MCF 10A (cell line): Measurements from ENCODE around the gene SLIT3. TPM values are rescaled to one million over a fixed set of nuclear protein-coding genes. Genes with fewer than 3 reads are reported as not detected.

Experiments used
- BruUV-seq: library from RNA; stranded (reverse); fragments of 400-500 nt; replicated peaks from 2 replicates; lab custom pipeline; 2021; lab: Mats Ljungman, UMichigan
- CTCF ChIA-PET: fragments of 300-600 bp; sonication (Branson Sonifier 250); formaldehyde crosslinking; extraction: SDS; loops from one replicate; lab custom pipeline; 2021; ENCODE audit warnings: antibody characterized with exemption, inconsistent platforms; lab: Yijun Ruan, JAX
- POLR2A ChIA-PET: fragments of 300-600, 350-650 bp; sonication (Branson Sonifier 250); formaldehyde crosslinking; extraction: SDS; loops from one replicate; lab custom pipeline; 2020; ENCODE audit warnings: antibody characterized with exemption, inconsistent platforms; lab: Yijun Ruan, JAX
- DNase-seq: peaks from one replicate; pipeline ENCODE4 v3.0.0-alpha.2; 2018; ENCODE audit not compliant: unreplicated experiment
- H3K27ac Mint-ChIP-seq: one replicate; pipeline ENCODE4 v1.8.0; 2022; ENCODE audit warnings: mild to moderate bottlenecking, low read depth, mixed read lengths; ENCODE audit not compliant: unreplicated experiment
- H3K27me3 Mint-ChIP-seq: one replicate; pipeline ENCODE4 v1.8.0; 2022; ENCODE audit warnings: mixed read lengths; ENCODE audit not compliant: insufficient read depth, unreplicated experiment
- H3K36me3 Mint-ChIP-seq: one replicate; pipeline ENCODE4 v1.8.0; 2022; ENCODE audit warnings: mild to moderate bottlenecking, moderate library complexity, mixed read lengths; ENCODE audit not compliant: insufficient read depth, unreplicated experiment
- H3K4me1 Mint-ChIP-seq: one replicate; pipeline ENCODE4 v1.8.0; 2022; ENCODE audit warnings: mixed read lengths; ENCODE audit not compliant: insufficient read depth, unreplicated experiment
- H3K4me3 Mint-ChIP-seq: one replicate; pipeline ENCODE4 v1.8.0; 2022; ENCODE audit warnings: mild to moderate bottlenecking, moderate library complexity, mixed read lengths; ENCODE audit not compliant: unreplicated experiment
- H3K9me3 Mint-ChIP-seq: one replicate; pipeline ENCODE4 v1.8.0; 2022; ENCODE audit warnings: mixed read lengths; ENCODE audit not compliant: unreplicated experiment
- CTCF ChIP-seq: fragments of 200-600 bp; IDR thresholded peaks from one replicate; pipeline ENCODE4 v1.8.0; 2022; ENCODE audit warnings: antibody characterized with exemption, mild to moderate bottlenecking; ENCODE audit not compliant: unreplicated experiment
- intact Hi-C: fragments of 100-400 bp; cut with micrococcal nuclease; formaldehyde crosslinking; loops from 2 replicates; pipeline ENCODE4 v1.14.1; 2022
- total RNA-seq: library from RNA; stranded (reverse); gene quantifications from 2 replicates; pipeline ENCODE4 v1.2.3, GENCODE V29; 2022

The SLIT3 gene
- total RNA-seq, 1 experiment from 2014 or later, result 0.89 TPM

GRCh38 chr5:169173372-169173771 lies 127.6 kb downstream of the SLIT3 start:
- ChIA-PET POLR2A (no interaction called here), CTCF (interaction anchor here (0.5 to 2.4 kb wide), 5 partner anchors 12 to 1094 kb away, joined by 3 to 7 read pairs (median 3); no protein-coding TSS in a partner anchor)
- peaks cover 6% of the 10 kb centered on the region for H3K36me3 Mint-ChIP-seq
- no peaks in the 10 kb centered on the region for H3K4me1 Mint-ChIP-seq
- DNase-seq, result no peak
- no peak for TF ChIP-seq CTCF
- H3K9me3 Mint-ChIP-seq, result peaks cover 45% of the 10 kb centered on the region
- intact Hi-C loops, result no loop called here
- no TSS peak for BruUV-seq
- no peaks in the 10 kb centered on the region for H3K27me3 Mint-ChIP-seq
- no peak overlapping the region for H3K4me3 Mint-ChIP-seq
- H3K27ac Mint-ChIP-seq, result no peak overlapping the region

GRCh38 chr5:169171515-169171914 lies 129.4 kb downstream of the SLIT3 start:
- ChIA-PET CTCF (interaction anchor here (0.6 kb wide), 1 partner anchor 267 kb away, joined by 3 read pairs; no protein-coding TSS in a partner anchor), POLR2A (no interaction called here)
- peaks cover 53% of the 10 kb centered on the region for H3K9me3 Mint-ChIP-seq
- H3K4me3 Mint-ChIP-seq, result no peak overlapping the region
- TF ChIP-seq CTCF, result no peak
- no peak for DNase-seq
- H3K27ac Mint-ChIP-seq, result no peak overlapping the region
- BruUV-seq, result no TSS peak
- no peaks in the 10 kb centered on the region for H3K27me3 Mint-ChIP-seq
- no peaks in the 10 kb centered on the region for H3K4me1 Mint-ChIP-seq
- intact Hi-C loops, result no loop called here
- peaks cover 6% of the 10 kb centered on the region for H3K36me3 Mint-ChIP-seq

- H3K4me3 Mint-ChIP-seq, result no peak overlapping the region
- no peak for TF ChIP-seq CTCF
- H3K4me1 Mint-ChIP-seq, result no peaks in the 10 kb centered on the region
- no TSS peak for BruUV-seq
- ChIA-PET POLR2A (no interaction called here), CTCF (interaction anchor here (0.6 kb wide), 1 partner anchor 286 kb away, joined by 3 read pairs; no protein-coding TSS in a partner anchor)
- H3K36me3 Mint-ChIP-seq, result peaks cover 6% of the 10 kb centered on the region
- H3K9me3 Mint-ChIP-seq, result peaks cover 51% of the 10 kb centered on the region
- DNase-seq, result no peak
- no peaks in the 10 kb centered on the region for H3K27me3 Mint-ChIP-seq
- intact Hi-C loops, result no loop called here
- H3K27ac Mint-ChIP-seq, result no peak overlapping the region
These were observed 131.2 kb downstream of the SLIT3 start for GRCh38 chr5:169169783-169170182.

- no peak for DNase-seq
- no peaks in the 10 kb centered on the region for H3K4me1 Mint-ChIP-seq
- BruUV-seq, result no TSS peak
- no peak for TF ChIP-seq CTCF
- ChIA-PET POLR2A (no interaction called here), CTCF (interaction anchor here (0.8 to 1.0 kb wide), 2 partner anchors 10 to 44 kb away, joined by 3 to 4 read pairs; no protein-coding TSS in a partner anchor)
- H3K9me3 Mint-ChIP-seq, result peaks cover 37% of the 10 kb centered on the region
- no peaks in the 10 kb centered on the region for H3K27me3 Mint-ChIP-seq
- peaks cover 6% of the 10 kb centered on the region for H3K36me3 Mint-ChIP-seq
- H3K27ac Mint-ChIP-seq, result no peak overlapping the region
- intact Hi-C loops, result no loop called here
- H3K4me3 Mint-ChIP-seq, result no peak overlapping the region
These were observed 132.7 kb downstream of the SLIT3 start for GRCh38 chr5:169168280-169168679.
